CD8-positive, alpha-beta memory T cell (primary cell): ENCODE results near the gene TMEM132C. TPM values are rescaled to one million over a fixed set of nuclear protein-coding genes. Genes with fewer than 3 reads are reported as not detected.

Experiments
- CTCF ChIA-PET: fragments of 350-600 bp; sonication (Branson Sonifier 250); formaldehyde crosslinking; loops from one replicate; lab custom pipeline; 2021; ENCODE audit warnings: antibody characterized with exemption; lab: Charles Lee
- POLR2A ChIA-PET: fragments of 350-600 bp; sonication (Branson Sonifier 250); formaldehyde crosslinking; loops from one replicate; lab custom pipeline; 2021; ENCODE audit warnings: antibody characterized with exemption; lab: Charles Lee
- DNase-seq, 5 donors: peaks; one replicate each; pipeline versions ENCODE4 v3.0.0 to v3.0.0-alpha.2; 2020 to 2022; ENCODE audit warnings: mixed read lengths in 1 of 5
- H3K27ac ChIP-seq: one replicate; pipeline ENCODE4 v1.7.0; 2013; ENCODE audit warnings: low read depth, mild to moderate bottlenecking, low read length, moderate library complexity
- H3K27me3 ChIP-seq: 2 replicates; pipeline ENCODE4 v1.7.0; 2013; ENCODE audit warnings: low read length, mild to moderate bottlenecking; ENCODE audit not compliant: insufficient read depth, poor library complexity, severe bottlenecking
- H3K36me3 ChIP-seq: 2 replicates; pipeline ENCODE4 v1.7.0; 2013; ENCODE audit warnings: mild to moderate bottlenecking, low read length, moderate library complexity; ENCODE audit not compliant: insufficient read depth
- H3K4me1 ChIP-seq: 2 replicates; pipeline ENCODE4 v1.7.0; 2013; ENCODE audit warnings: mild to moderate bottlenecking, low read length, moderate library complexity; ENCODE audit not compliant: insufficient read depth
- H3K4me3 ChIP-seq: 2 replicates; pipeline ENCODE4 v1.7.0; 2013; ENCODE audit warnings: mild to moderate bottlenecking, low read length
- H3K9me3 ChIP-seq: 2 replicates; pipeline ENCODE4 v1.7.0; 2013; ENCODE audit warnings: mild to moderate bottlenecking, low read length
- H3K27ac Mint-ChIP-seq, 8 donors: one replicate each; pipeline ENCODE4 v1.8.0; 2020 to 2021; ENCODE audit warnings: mixed read lengths in 8 of 8, mild to moderate bottlenecking in 6 of 8, inconsistent platforms in 3 of 8, moderate library complexity in 3 of 8
- H3K27me3 Mint-ChIP-seq, 2 donors: one replicate each; pipeline ENCODE4 v1.8.0; 2020 to 2021; ENCODE audit warnings: mixed read lengths in 2 of 2, mild to moderate bottlenecking in 1 of 2, moderate library complexity in 1 of 2
- H3K36me3 Mint-ChIP-seq, 3 donors: one replicate each; pipeline ENCODE4 v1.8.0; 2020 to 2021; ENCODE audit warnings: mixed read lengths in 3 of 3, inconsistent platforms in 1 of 3, mild to moderate bottlenecking in 1 of 3
- H3K4me1 Mint-ChIP-seq, 3 donors: one replicate each; pipeline ENCODE4 v1.8.0; 2020 to 2021; ENCODE audit warnings: mixed read lengths in 3 of 3, inconsistent platforms in 1 of 3, mild to moderate bottlenecking in 1 of 3
- H3K4me3 Mint-ChIP-seq, 7 donors: one replicate each; pipeline ENCODE4 v1.8.0; 2020 to 2021; ENCODE audit warnings: mixed read lengths in 7 of 7, mild to moderate bottlenecking in 6 of 7, moderate library complexity in 4 of 7, inconsistent platforms in 2 of 7
- H3K9me3 Mint-ChIP-seq, 5 donors: one replicate each; pipeline ENCODE4 v1.8.0; 2020 to 2022; ENCODE audit warnings: mixed read lengths in 5 of 5, mild to moderate bottlenecking in 3 of 5, moderate library complexity in 2 of 5, inconsistent platforms in 1 of 5
- polyA plus RNA-seq: library from polyadenylated mRNA; unstranded; fragments of 300-500 nt; fragmentation: Illumina TruSeq; gene quantifications from one replicate; pipeline ENCODE4 v1.2.3, GENCODE V29; 2021
- total RNA-seq, 2 experiments: library from RNA; stranded (reverse); gene quantifications; one replicate each; pipeline ENCODE4 v1.2.3, GENCODE V29; 2021

TMEM132C gene
- total and polyA plus RNA-seq, 3 experiments from 2014 or later = not detected

- Histone ChIP-seq H3K27me3 (no peaks in the 10 kb centered on the region), H3K4me3 (no peak overlapping the region), H3K36me3 (no peaks in the 10 kb centered on the region), H3K9me3 (no peaks in the 10 kb centered on the region), H3K27ac (no peak overlapping the region), H3K4me1 (no peaks in the 10 kb centered on the region)
- Mint-ChIP-seq H3K27ac (peak overlapping the region in 1 of 8 donors; percentile 48), H3K4me1 (peaks cover 0 to 8% (median 7%) of the 10 kb centered on the region in 3 donors), H3K27me3 (peaks cover 3 to 4% of the 10 kb centered on the region in 2 donors), H3K4me3 (no peak overlapping the region), H3K36me3 (peaks cover 0 to 9% (median 2%) of the 10 kb centered on the region in 3 donors), H3K9me3 (peaks cover 0 to 3% (median 0%) of the 10 kb centered on the region in 5 donors)
- ChIA-PET POLR2A (no interaction called here), CTCF (no interaction called here)
- no peak for DNase-seq
Measured at GRCh38 chr12:128754275-128754674, 487.3 kb downstream of the TMEM132C start.

GRCh38 chr12:128755566-128755965 is 488.6 kb downstream of the TMEM132C start:
- no peak for DNase-seq
- peaks cover 0 to 8% (median 7%) of the 10 kb centered on the region in 3 donors for H3K4me1 Mint-ChIP-seq
- H3K36me3 Mint-ChIP-seq = peaks cover 0 to 9% (median 2%) of the 10 kb centered on the region in 3 donors
- CTCF ChIA-PET = no interaction called here
- H3K27ac Mint-ChIP-seq = no peak overlapping the region
- POLR2A ChIA-PET = no interaction called here
- peaks cover 4% of the 10 kb centered on the region in 2 donors for H3K27me3 Mint-ChIP-seq
- H3K27me3 ChIP-seq = no peaks in the 10 kb centered on the region
- H3K27ac ChIP-seq = no peak overlapping the region
- H3K4me3 Mint-ChIP-seq = no peak overlapping the region
- H3K9me3 Mint-ChIP-seq = peaks cover 0 to 3% (median 0%) of the 10 kb centered on the region in 5 donors
- no peak overlapping the region for H3K4me3 ChIP-seq
- no peaks in the 10 kb centered on the region for H3K36me3 ChIP-seq
- H3K4me1 ChIP-seq = no peaks in the 10 kb centered on the region
- H3K9me3 ChIP-seq = no peaks in the 10 kb centered on the region
